ENCODE results near the gene BMP7.

The BMP7 gene

GRCh38 chr20:57310821-57311514 is 44.5 kb upstream of the BMP7 start:
- no peak for DNase-seq (ENCODE audit: low read depth)
- no peak overlapping the region for H3K4me3 ChIP-seq (ENCODE audit: low read length)
- TF ChIP-seq, protein P1, sequence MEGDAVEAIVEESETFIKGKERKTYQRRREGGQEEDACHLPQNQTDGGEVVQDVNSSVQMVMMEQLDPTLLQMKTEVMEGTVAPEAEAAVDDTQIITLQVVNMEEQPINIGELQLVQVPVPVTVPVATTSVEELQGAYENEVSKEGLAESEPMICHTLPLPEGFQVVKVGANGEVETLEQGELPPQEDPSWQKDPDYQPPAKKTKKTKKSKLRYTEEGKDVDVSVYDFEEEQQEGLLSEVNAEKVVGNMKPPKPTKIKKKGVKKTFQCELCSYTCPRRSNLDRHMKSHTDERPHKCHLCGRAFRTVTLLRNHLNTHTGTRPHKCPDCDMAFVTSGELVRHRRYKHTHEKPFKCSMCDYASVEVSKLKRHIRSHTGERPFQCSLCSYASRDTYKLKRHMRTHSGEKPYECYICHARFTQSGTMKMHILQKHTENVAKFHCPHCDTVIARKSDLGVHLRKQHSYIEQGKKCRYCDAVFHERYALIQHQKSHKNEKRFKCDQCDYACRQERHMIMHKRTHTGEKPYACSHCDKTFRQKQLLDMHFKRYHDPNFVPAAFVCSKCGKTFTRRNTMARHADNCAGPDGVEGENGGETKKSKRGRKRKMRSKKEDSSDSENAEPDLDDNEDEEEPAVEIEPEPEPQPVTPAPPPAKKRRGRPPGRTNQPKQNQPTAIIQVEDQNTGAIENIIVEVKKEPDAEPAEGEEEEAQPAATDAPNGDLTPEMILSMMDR (conservative IDR thresholded peaks at IDR 0.05; ENCODE audit: low read length), result no peak

GRCh38 chr20:57309544-57310115 is 43.2 kb upstream of the BMP7 start:
- no peak for DNase-seq (ENCODE audit: low read depth)
- H3K4me3 ChIP-seq (ENCODE audit: low read length), result no peak overlapping the region
- TF ChIP-seq, protein P1 (conservative IDR thresholded peaks at IDR 0.05; ENCODE audit: low read length), result no peak

GRCh38 chr20:57308451-57309271 is 42.2 kb upstream of the BMP7 start:
- TF ChIP-seq, protein P1 (conservative IDR thresholded peaks at IDR 0.05; ENCODE audit: low read length), result no peak
- no peak for DNase-seq (ENCODE audit: low read depth)
- no peak overlapping the region for H3K4me3 ChIP-seq (ENCODE audit: low read length)

GRCh38 chr20:57306747-57307146 is 40.3 kb upstream of the BMP7 start:
- TF ChIP-seq, protein P1 (conservative IDR thresholded peaks at IDR 0.05; ENCODE audit: low read length), result no peak
- DNase-seq (ENCODE audit: low read depth), result no peak
- H3K4me3 ChIP-seq (ENCODE audit: low read length), result no peak overlapping the region

- DNase-seq (ENCODE audit: low read depth), result no peak
- TF ChIP-seq, protein P1 (conservative IDR thresholded peaks at IDR 0.05; ENCODE audit: low read length), result no peak
- H3K4me3 ChIP-seq (ENCODE audit: low read length), result no peak overlapping the region
These were observed 34.6 kb upstream of the BMP7 start for GRCh38 chr20:57301026-57301425.

DNA sequence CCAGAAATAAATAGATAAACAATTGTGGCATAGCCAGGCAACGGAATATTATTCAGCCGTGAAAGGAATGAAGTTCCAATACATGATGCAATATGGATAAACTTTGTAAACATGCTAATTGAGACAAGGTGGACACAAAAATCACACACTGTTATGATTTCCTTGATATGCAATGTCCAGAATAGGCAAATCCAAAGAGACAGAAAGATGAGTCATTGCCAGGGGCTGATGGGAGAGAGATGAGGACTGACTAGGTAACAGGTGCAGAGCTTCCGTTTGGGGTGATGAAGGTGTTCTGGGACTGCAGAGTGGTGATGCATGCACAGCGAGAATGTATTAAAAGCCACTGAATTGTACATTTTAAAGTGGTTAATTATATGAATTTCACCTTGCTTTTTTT is 32.0 kb upstream of the BMP7 start:
- no peak overlapping the region for H3K4me3 ChIP-seq (ENCODE audit: low read length)
- no peak for DNase-seq (ENCODE audit: low read depth)
- TF ChIP-seq, protein P1 (conservative IDR thresholded peaks at IDR 0.05; ENCODE audit: low read length), result no peak

Data from AG10803 (cell line).